DOHH2 (cell line): ENCODE results near the gene ZNF785.

Experiments used
- H3F3A ChIP-seq: fragments of 200-600 bp; sonication (generic), shearing (Covaris generic); 2 replicates; pipeline ENCODE4 v1.6.0; 2016; ENCODE audit warnings: antibody characterized with exemption, mild to moderate bottlenecking; ENCODE audit not compliant: control insufficient read depth, insufficient read depth
- H3K27ac ChIP-seq: fragments of 200-600 bp; sonication (generic); 2 replicates; pipeline ENCODE4 v1.5.1; 2014; ENCODE audit warnings: low read depth, mild to moderate bottlenecking, low read length, moderate library complexity
- H3K27me3 ChIP-seq: fragments of 200-600 bp; sonication (generic); 2 replicates; pipeline ENCODE4 v1.6.1; 2014; ENCODE audit warnings: mild to moderate bottlenecking, low read length, mixed read lengths; ENCODE audit not compliant: control insufficient read depth
- H3K36me3 ChIP-seq: fragments of 200-600 bp; sonication (generic); 2 replicates; pipeline ENCODE4 v1.6.1; 2014; ENCODE audit warnings: mild to moderate bottlenecking, low read length, moderate library complexity, mixed read lengths; ENCODE audit not compliant: control insufficient read depth
- H3K4me1 ChIP-seq: fragments of 200-600 bp; sonication (generic); 2 replicates; pipeline ENCODE4 v1.6.1; 2014; ENCODE audit warnings: mild to moderate bottlenecking, low read length, mixed read lengths; ENCODE audit not compliant: control insufficient read depth
- H3K4me2 ChIP-seq: fragments of 200-600 bp; sonication (generic); 2 replicates; pipeline ENCODE4 v1.6.0; 2014; ENCODE audit warnings: mild to moderate bottlenecking, low read length, moderate library complexity
- H3K4me3 ChIP-seq: fragments of 200-600 bp; sonication (generic); 2 replicates; pipeline ENCODE4 v1.5.1; 2014; ENCODE audit warnings: mild to moderate bottlenecking, low read length, mixed read lengths
- H3K79me2 ChIP-seq: fragments of 200-600 bp; sonication (generic); 2 replicates; pipeline ENCODE4 v1.6.1; 2014; ENCODE audit warnings: mild to moderate bottlenecking, low read length, mixed read lengths; ENCODE audit not compliant: control insufficient read depth
- H3K9me2 ChIP-seq: fragments of 200-600 bp; sonication (generic); replicated peaks from 2 replicates; pipeline ENCODE4 v1.6.1; 2014; ENCODE audit warnings: mild to moderate bottlenecking, low read length, mixed read lengths; ENCODE audit not compliant: control insufficient read depth
- H3K9me3 ChIP-seq: fragments of 200-600 bp; sonication (generic); 2 replicates; pipeline ENCODE4 v1.6.1; 2014; ENCODE audit warnings: antibody characterized with exemption, low read length, mixed read lengths; ENCODE audit not compliant: control insufficient read depth, insufficient read depth
- H4K20me1 ChIP-seq: fragments of 200-600 bp; sonication (generic); 2 replicates; pipeline ENCODE4 v1.6.0; 2014; ENCODE audit warnings: low read depth, mild to moderate bottlenecking, antibody characterized with exemption, low read length, moderate library complexity; ENCODE audit not compliant: control insufficient read depth, insufficient read depth
- EZH2phosphoT487 ChIP-seq: fragments of 200-600 bp; sonication (generic); IDR thresholded peaks from 2 replicates; pipeline ENCODE4 v1.6.1; 2017; ENCODE audit warnings: borderline replicate concordance, mild to moderate bottlenecking, antibody characterized with exemption, low read length, moderate library complexity, mixed read lengths
- TF ChIP-seq, protein P1 (sequence below): fragments of 200-600 bp; sonication (generic); IDR thresholded peaks from one replicate; pipeline ENCODE4 v1.5.1; 2014; ENCODE audit warnings: antibody characterized with exemption, mild to moderate bottlenecking, low read depth, low read length; ENCODE audit not compliant: poor library complexity, severe bottlenecking

The ZNF785 gene

GRCh38 chr16:30552956-30553355 is 32.5 kb downstream of the ZNF785 start:
- Histone ChIP-seq H3K27ac (no peak overlapping the region), H3K4me2 (no peak overlapping the region), H3K27me3 (no peaks in the 10 kb centered on the region), H3F3A (no peaks in the 10 kb centered on the region), H3K4me1 (peaks cover 10% of the 10 kb centered on the region), H3K79me2 (peaks cover 53% of the 10 kb centered on the region), H3K9me2 (no peaks in the 10 kb centered on the region), H3K4me3 (no peak overlapping the region), H3K9me3 (no peaks in the 10 kb centered on the region), H3K36me3 (peaks cover 39% of the 10 kb centered on the region), H4K20me1 (no peaks in the 10 kb centered on the region)
- TF ChIP-seq EZH2phosphoT487, result no peak
- TF ChIP-seq, protein P1, sequence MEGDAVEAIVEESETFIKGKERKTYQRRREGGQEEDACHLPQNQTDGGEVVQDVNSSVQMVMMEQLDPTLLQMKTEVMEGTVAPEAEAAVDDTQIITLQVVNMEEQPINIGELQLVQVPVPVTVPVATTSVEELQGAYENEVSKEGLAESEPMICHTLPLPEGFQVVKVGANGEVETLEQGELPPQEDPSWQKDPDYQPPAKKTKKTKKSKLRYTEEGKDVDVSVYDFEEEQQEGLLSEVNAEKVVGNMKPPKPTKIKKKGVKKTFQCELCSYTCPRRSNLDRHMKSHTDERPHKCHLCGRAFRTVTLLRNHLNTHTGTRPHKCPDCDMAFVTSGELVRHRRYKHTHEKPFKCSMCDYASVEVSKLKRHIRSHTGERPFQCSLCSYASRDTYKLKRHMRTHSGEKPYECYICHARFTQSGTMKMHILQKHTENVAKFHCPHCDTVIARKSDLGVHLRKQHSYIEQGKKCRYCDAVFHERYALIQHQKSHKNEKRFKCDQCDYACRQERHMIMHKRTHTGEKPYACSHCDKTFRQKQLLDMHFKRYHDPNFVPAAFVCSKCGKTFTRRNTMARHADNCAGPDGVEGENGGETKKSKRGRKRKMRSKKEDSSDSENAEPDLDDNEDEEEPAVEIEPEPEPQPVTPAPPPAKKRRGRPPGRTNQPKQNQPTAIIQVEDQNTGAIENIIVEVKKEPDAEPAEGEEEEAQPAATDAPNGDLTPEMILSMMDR, result no peak

GRCh38 chr16:30551781-30552180 is 33.7 kb downstream of the ZNF785 start:
- H3K4me2 ChIP-seq, result no peak overlapping the region
- H4K20me1 ChIP-seq, result no peaks in the 10 kb centered on the region
- no peaks in the 10 kb centered on the region for H3F3A ChIP-seq
- H3K27ac ChIP-seq, result no peak overlapping the region
- no peaks in the 10 kb centered on the region for H3K9me2 ChIP-seq
- no peak for TF ChIP-seq EZH2phosphoT487
- H3K4me1 ChIP-seq, result peaks cover 5% of the 10 kb centered on the region
- peaks cover 38% of the 10 kb centered on the region for H3K36me3 ChIP-seq
- no peak overlapping the region for H3K4me3 ChIP-seq
- H3K27me3 ChIP-seq, result no peaks in the 10 kb centered on the region
- no peaks in the 10 kb centered on the region for H3K9me3 ChIP-seq
- H3K79me2 ChIP-seq, result peaks cover 41% of the 10 kb centered on the region

GRCh38 chr16:30548416-30549253 is 36.9 kb downstream of the ZNF785 start:
- Histone ChIP-seq H3K36me3 (peaks cover 12% of the 10 kb centered on the region), H3K4me3 (no peak overlapping the region), H3K9me3 (no peaks in the 10 kb centered on the region), H3K27ac (no peak overlapping the region), H3K27me3 (no peaks in the 10 kb centered on the region), H3F3A (no peaks in the 10 kb centered on the region), H4K20me1 (no peaks in the 10 kb centered on the region), H3K9me2 (no peaks in the 10 kb centered on the region), H3K4me2 (no peak overlapping the region), H3K79me2 (peaks cover 12% of the 10 kb centered on the region), H3K4me1 (no peaks in the 10 kb centered on the region)
- TF ChIP-seq, protein P1, result no peak
- TF ChIP-seq EZH2phosphoT487, result no peak

- Histone ChIP-seq H3K27ac (no peak overlapping the region), H4K20me1 (no peaks in the 10 kb centered on the region), H3K36me3 (no peaks in the 10 kb centered on the region), H3K27me3 (no peaks in the 10 kb centered on the region), H3K4me2 (no peak overlapping the region), H3K4me3 (no peak overlapping the region), H3K9me2 (no peaks in the 10 kb centered on the region), H3K79me2 (no peaks in the 10 kb centered on the region; the same call in 1 of the 2 replicates), H3F3A (no peaks in the 10 kb centered on the region), H3K9me3 (no peaks in the 10 kb centered on the region), H3K4me1 (no peaks in the 10 kb centered on the region)
- TF ChIP-seq EZH2phosphoT487, result no peak
- TF ChIP-seq, protein P1, result no peak
Measured at GRCh38 chr16:30546115-30546514, 39.4 kb downstream of the ZNF785 start.
